ENCODE measurements around the gene ERMP1.
"Not testable (repeated sequence)": the region's sequence is repeated elsewhere in the genome, so short reads cannot be mapped to it uniquely, and the experiment has no call there.

The ERMP1 gene, protein sequence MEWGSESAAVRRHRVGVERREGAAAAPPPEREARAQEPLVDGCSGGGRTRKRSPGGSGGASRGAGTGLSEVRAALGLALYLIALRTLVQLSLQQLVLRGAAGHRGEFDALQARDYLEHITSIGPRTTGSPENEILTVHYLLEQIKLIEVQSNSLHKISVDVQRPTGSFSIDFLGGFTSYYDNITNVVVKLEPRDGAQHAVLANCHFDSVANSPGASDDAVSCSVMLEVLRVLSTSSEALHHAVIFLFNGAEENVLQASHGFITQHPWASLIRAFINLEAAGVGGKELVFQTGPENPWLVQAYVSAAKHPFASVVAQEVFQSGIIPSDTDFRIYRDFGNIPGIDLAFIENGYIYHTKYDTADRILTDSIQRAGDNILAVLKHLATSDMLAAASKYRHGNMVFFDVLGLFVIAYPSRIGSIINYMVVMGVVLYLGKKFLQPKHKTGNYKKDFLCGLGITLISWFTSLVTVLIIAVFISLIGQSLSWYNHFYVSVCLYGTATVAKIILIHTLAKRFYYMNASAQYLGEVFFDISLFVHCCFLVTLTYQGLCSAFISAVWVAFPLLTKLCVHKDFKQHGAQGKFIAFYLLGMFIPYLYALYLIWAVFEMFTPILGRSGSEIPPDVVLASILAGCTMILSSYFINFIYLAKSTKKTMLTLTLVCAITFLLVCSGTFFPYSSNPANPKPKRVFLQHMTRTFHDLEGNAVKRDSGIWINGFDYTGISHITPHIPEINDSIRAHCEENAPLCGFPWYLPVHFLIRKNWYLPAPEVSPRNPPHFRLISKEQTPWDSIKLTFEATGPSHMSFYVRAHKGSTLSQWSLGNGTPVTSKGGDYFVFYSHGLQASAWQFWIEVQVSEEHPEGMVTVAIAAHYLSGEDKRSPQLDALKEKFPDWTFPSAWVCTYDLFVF

DNA sequence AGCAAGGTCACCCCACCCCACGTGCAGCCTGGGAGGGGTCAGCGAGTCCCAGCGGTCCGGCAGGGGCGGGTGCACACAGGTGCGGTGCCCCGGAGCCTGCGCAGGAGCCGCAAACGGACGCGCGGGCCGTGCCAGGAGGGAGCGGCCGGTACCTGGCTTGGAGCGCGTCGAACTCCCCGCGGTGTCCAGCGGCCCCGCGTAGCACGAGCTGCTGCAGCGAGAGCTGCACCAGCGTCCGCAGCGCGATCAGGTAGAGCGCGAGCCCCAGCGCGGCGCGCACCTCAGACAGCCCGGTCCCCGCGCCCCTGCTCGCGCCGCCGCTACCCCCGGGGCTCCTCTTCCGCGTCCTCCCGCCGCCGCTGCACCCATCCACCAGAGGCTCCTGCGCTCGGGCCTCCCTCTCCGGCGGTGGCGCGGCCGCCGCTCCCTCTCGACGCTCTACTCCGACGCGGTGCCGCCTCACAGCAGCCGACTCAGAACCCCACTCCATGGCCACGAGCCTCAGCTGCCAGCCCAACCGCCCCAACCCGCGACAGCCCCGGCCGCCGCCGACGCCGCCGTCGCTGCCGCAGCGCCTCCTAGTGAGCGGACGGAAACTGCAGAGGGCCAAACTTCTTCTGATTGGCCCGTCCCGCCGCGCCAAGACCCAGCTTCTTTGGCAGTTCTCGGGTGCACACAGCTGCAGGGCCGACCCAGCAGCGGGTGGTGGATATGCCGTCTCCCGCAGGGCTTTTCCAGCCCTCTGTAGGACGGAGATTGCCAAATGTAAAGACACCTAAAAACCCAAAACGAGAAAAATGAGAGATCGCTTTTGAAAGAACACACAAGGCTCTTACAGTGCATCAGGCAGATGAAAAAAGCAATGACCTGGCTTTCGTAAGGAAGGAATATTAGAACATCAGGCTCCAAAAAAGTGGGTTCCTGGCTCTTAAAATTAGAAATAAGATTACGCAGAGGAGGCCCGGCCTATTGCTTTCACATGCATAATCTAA lies at the start of gene ERMP1:
TSS of gene ERMP1 (minus strand) at position 580 of the 992 bp plus-strand sequence. CDS start at position 490, 90 bp downstream.
- Histone ChIP-seq H3K4me2 (ENCODE audit: low read length) (peak within 1 kb of the TSS; percentile 69), H3K36me3 (ENCODE audit: control insufficient read depth, low read length) (peaks cover 21% of the 10 kb centered on the region), H3K27ac (ENCODE audit: low read depth, low read length) (peak within 1 kb of the TSS; percentile 50), H3K9me3 (ENCODE audit: control insufficient read depth, insufficient read depth, low read length) (no peaks in the 10 kb centered on the region), H3K9me2 (replicated peaks; ENCODE audit: control insufficient read depth, low read length) (no peaks in the 10 kb centered on the region), H3K4me3 (ENCODE audit: low read length) (peak within 1 kb of the TSS; percentile 81), H3K79me2 (ENCODE audit: control insufficient read depth, low read length) (peaks cover 20% of the 10 kb centered on the region), H3K4me1 (ENCODE audit: control insufficient read depth, low read length) (peaks cover 33% of the 10 kb centered on the region), H3F3A (ENCODE audit: control insufficient read depth, insufficient read depth) (no peaks in the 10 kb centered on the region), H3K27me3 (ENCODE audit: control insufficient read depth, low read length) (no peaks in the 10 kb centered on the region), H4K20me1 (ENCODE audit: control insufficient read depth, insufficient read depth, low read depth, low read length) (no peaks in the 10 kb centered on the region)
- TF ChIP-seq, protein P1, sequence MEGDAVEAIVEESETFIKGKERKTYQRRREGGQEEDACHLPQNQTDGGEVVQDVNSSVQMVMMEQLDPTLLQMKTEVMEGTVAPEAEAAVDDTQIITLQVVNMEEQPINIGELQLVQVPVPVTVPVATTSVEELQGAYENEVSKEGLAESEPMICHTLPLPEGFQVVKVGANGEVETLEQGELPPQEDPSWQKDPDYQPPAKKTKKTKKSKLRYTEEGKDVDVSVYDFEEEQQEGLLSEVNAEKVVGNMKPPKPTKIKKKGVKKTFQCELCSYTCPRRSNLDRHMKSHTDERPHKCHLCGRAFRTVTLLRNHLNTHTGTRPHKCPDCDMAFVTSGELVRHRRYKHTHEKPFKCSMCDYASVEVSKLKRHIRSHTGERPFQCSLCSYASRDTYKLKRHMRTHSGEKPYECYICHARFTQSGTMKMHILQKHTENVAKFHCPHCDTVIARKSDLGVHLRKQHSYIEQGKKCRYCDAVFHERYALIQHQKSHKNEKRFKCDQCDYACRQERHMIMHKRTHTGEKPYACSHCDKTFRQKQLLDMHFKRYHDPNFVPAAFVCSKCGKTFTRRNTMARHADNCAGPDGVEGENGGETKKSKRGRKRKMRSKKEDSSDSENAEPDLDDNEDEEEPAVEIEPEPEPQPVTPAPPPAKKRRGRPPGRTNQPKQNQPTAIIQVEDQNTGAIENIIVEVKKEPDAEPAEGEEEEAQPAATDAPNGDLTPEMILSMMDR (IDR thresholded peaks at IDR 0.05; ENCODE audit: low read depth, low read length, poor library complexity, severe bottlenecking), result peak; percentile 91
- no peak for TF ChIP-seq EZH2phosphoT487 (IDR thresholded peaks at IDR 0.05; ENCODE audit: borderline replicate concordance, low read length)

DNA sequence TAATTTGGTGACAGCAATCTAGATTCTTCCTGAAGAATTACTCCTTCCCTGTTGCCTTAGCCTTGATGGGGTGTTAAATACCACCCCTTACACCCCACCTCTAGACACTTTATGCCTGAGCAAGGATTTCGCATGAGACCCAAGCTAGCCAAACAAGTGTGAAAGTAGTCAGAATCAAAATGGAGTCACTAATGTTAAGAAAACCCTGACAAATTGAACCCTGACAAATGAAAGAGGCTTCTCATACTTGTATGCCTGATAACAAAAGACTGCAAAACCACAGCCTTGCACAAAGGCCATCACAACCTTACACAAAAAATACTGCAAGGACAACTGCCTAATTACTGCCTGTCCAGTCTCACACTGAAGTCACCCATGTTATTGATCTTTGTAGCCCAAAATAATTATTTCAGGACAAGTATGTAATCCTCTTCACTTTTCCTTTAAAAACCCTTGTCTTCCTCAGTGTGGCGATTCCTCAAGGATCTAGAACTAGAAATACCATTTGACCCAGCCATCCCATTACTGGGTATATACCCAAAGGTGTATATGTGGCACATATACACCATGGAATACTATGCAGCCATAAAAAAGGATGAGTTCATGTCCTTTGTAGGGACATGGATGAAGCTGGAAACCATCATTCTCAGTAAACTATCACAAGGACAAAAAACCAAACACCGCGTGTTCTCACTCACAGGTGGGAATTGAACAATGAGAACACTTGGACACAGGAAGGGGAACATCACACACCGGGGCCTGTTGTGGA lies 49.5 kb upstream of the ERMP1 start:
- not testable (repeated sequence) for H4K20me1 ChIP-seq (ENCODE audit: control insufficient read depth, insufficient read depth, low read depth, low read length); H3K4me2 ChIP-seq (ENCODE audit: low read length); H3K4me3 ChIP-seq (ENCODE audit: low read length); H3K27me3 ChIP-seq (ENCODE audit: control insufficient read depth, low read length); H3K27ac ChIP-seq (ENCODE audit: low read depth, low read length); H3K79me2 ChIP-seq (ENCODE audit: control insufficient read depth, low read length); H3K9me2 ChIP-seq (replicated peaks; ENCODE audit: control insufficient read depth, low read length); H3K36me3 ChIP-seq (ENCODE audit: control insufficient read depth, low read length); H3F3A ChIP-seq (ENCODE audit: control insufficient read depth, insufficient read depth); H3K4me1 ChIP-seq (ENCODE audit: control insufficient read depth, low read length); H3K9me3 ChIP-seq (ENCODE audit: control insufficient read depth, insufficient read depth, low read length)

- H3K9me3 ChIP-seq (ENCODE audit: control insufficient read depth, insufficient read depth, low read length), result no peaks in the 10 kb centered on the region
- TF ChIP-seq, protein P1 (IDR thresholded peaks at IDR 0.05; ENCODE audit: low read depth, low read length, poor library complexity, severe bottlenecking), result no peak
- no peak for TF ChIP-seq EZH2phosphoT487 (IDR thresholded peaks at IDR 0.05; ENCODE audit: borderline replicate concordance, low read length)
- H3K27ac ChIP-seq (ENCODE audit: low read depth, low read length), result no peak overlapping the region
- no peaks in the 10 kb centered on the region for H3F3A ChIP-seq (ENCODE audit: control insufficient read depth, insufficient read depth)
- H3K4me1 ChIP-seq (ENCODE audit: control insufficient read depth, low read length), result no peaks in the 10 kb centered on the region
- H3K4me3 ChIP-seq (ENCODE audit: low read length), result no peak overlapping the region
- no peaks in the 10 kb centered on the region for H3K36me3 ChIP-seq (ENCODE audit: control insufficient read depth, low read length)
- H3K27me3 ChIP-seq (ENCODE audit: control insufficient read depth, low read length), result no peaks in the 10 kb centered on the region
- H3K4me2 ChIP-seq (ENCODE audit: low read length), result no peak overlapping the region
- no peaks in the 10 kb centered on the region for H3K79me2 ChIP-seq (ENCODE audit: control insufficient read depth, low read length)
- no peaks in the 10 kb centered on the region for H4K20me1 ChIP-seq (ENCODE audit: control insufficient read depth, insufficient read depth, low read depth, low read length)
- H3K9me2 ChIP-seq (replicated peaks; ENCODE audit: control insufficient read depth, low read length), result no peaks in the 10 kb centered on the region
Measured at GRCh38 chr9:5879419-5880181, 46.7 kb upstream of the ERMP1 start.

Data from DOHH2 (cell line).